HFFc6 (cell line): Measurements from ENCODE around the gene TEX9. TPM values are rescaled to one million over a fixed set of nuclear protein-coding genes. Genes with fewer than 3 reads are reported as not detected.

Source experiments
- DNase-seq: peaks from one replicate; pipeline ENCODE4 v3.0.0-alpha.2; 2018
- H3K27ac Mint-ChIP-seq: 2 replicates; pipeline ENCODE4 v1.8.0; 2020; ENCODE audit warnings: mild to moderate bottlenecking, mixed read lengths
- H3K27me3 Mint-ChIP-seq: 2 replicates; pipeline ENCODE4 v1.8.0; 2021; ENCODE audit warnings: mild to moderate bottlenecking, moderate library complexity, mixed read lengths; ENCODE audit not compliant: insufficient read depth
- H3K36me3 Mint-ChIP-seq: 2 replicates; pipeline ENCODE4 v1.8.0; 2021; ENCODE audit warnings: low read depth, mixed read lengths
- H3K4me1 Mint-ChIP-seq: 2 replicates; pipeline ENCODE4 v1.8.0; 2020; ENCODE audit warnings: low read depth, mixed read lengths
- H3K4me3 Mint-ChIP-seq: 2 replicates; pipeline ENCODE4 v1.8.0; 2020; ENCODE audit warnings: mild to moderate bottlenecking, moderate library complexity, mixed read lengths
- H3K9me3 Mint-ChIP-seq: 2 replicates; pipeline ENCODE4 v1.8.0; 2020; ENCODE audit warnings: mild to moderate bottlenecking, mixed read lengths
- CTCF ChIP-seq: fragments of 200-600 bp; sonication (generic); IDR thresholded peaks from 2 replicates; pipeline ENCODE4 v1.5.0; 2021; ENCODE audit warnings: antibody characterized with exemption, mild to moderate bottlenecking
- total RNA-seq, 6 experiments: library from RNA; stranded (reverse); fragmentation: NEBNext Ultra II Directional; extraction: Animal tissue kit (Norgen Biotek cat#: 25700); gene quantifications; 2 replicates in 1 of 6; 3 replicates in 5 of 6; pipeline ENCODE4 v1.2.3, GENCODE V29; 2021

Gene TEX9
- total RNA-seq, 6 experiments from 2014 or later: 0.81 to 1.4 (median 0.93) TPM

GRCh38 chr15:56342653-56343052, 22.6 kb upstream of the TEX9 start:
- peaks cover 4% of the 10 kb centered on the region; the same call in 1 of the 2 replicates for H3K4me1 Mint-ChIP-seq
- H3K27ac Mint-ChIP-seq: no peak overlapping the region
- no peak for TF ChIP-seq CTCF
- no peaks in the 10 kb centered on the region; the same call in 1 of the 2 replicates for H3K27me3 Mint-ChIP-seq
- no peaks in the 10 kb centered on the region; the same call in 1 of the 2 replicates for H3K9me3 Mint-ChIP-seq
- DNase-seq: no peak
- H3K4me3 Mint-ChIP-seq: no peak overlapping the region
- H3K36me3 Mint-ChIP-seq: no peaks in the 10 kb centered on the region

- Mint-ChIP-seq H3K27me3 (no peaks in the 10 kb centered on the region; the same call in 1 of the 2 replicates), H3K4me3 (no peak overlapping the region), H3K4me1 (peaks cover 4% of the 10 kb centered on the region; the same call in 1 of the 2 replicates), H3K27ac (no peak overlapping the region), H3K36me3 (no peaks in the 10 kb centered on the region), H3K9me3 (no peaks in the 10 kb centered on the region; the same call in 1 of the 2 replicates)
- no peak for TF ChIP-seq CTCF
- DNase-seq: no peak
Measured at GRCh38 chr15:56343879-56344278, 21.3 kb upstream of the TEX9 start.

- Mint-ChIP-seq H3K4me3 (no peak overlapping the region), H3K4me1 (peaks cover 4% of the 10 kb centered on the region; the same call in 1 of the 2 replicates), H3K27ac (no peak overlapping the region), H3K9me3 (no peaks in the 10 kb centered on the region; the same call in 1 of the 2 replicates), H3K36me3 (no peaks in the 10 kb centered on the region), H3K27me3 (no peaks in the 10 kb centered on the region; the same call in 1 of the 2 replicates)
- no peak for TF ChIP-seq CTCF
- DNase-seq: no peak
Measured at GRCh38 chr15:56344336-56344735, 20.9 kb upstream of the TEX9 start.

GRCh38 chr15:56346414-56346813, 18.8 kb upstream of the TEX9 start:
- H3K36me3 Mint-ChIP-seq: no peaks in the 10 kb centered on the region
- H3K4me3 Mint-ChIP-seq: no peak overlapping the region
- peaks cover under 1% of the 10 kb centered on the region; the same call in 1 of the 2 replicates for H3K4me1 Mint-ChIP-seq
- no peaks in the 10 kb centered on the region; the same call in 1 of the 2 replicates for H3K9me3 Mint-ChIP-seq
- H3K27ac Mint-ChIP-seq: no peak overlapping the region
- no peaks in the 10 kb centered on the region; the same call in 1 of the 2 replicates for H3K27me3 Mint-ChIP-seq
- DNase-seq: no peak
- no peak for TF ChIP-seq CTCF

GRCh38 chr15:56349554-56349953, 15.7 kb upstream of the TEX9 start:
- no peaks in the 10 kb centered on the region for H3K36me3 Mint-ChIP-seq
- H3K9me3 Mint-ChIP-seq: no peaks in the 10 kb centered on the region; the same call in 1 of the 2 replicates
- no peak overlapping the region for H3K4me3 Mint-ChIP-seq
- no peak for DNase-seq
- H3K27ac Mint-ChIP-seq: no peak overlapping the region
- H3K4me1 Mint-ChIP-seq: peaks cover 6% of the 10 kb centered on the region; the same call in 1 of the 2 replicates
- TF ChIP-seq CTCF: no peak
- no peaks in the 10 kb centered on the region; the same call in 1 of the 2 replicates for H3K27me3 Mint-ChIP-seq
